ENCODE data around the gene KLHDC2.
"Not testable (repeated sequence)": the region's sequence is repeated elsewhere in the genome, so short reads cannot be mapped to it uniquely, and the experiment has no call there.

Gene KLHDC2

GRCh38 chr14:49767571-49768300 is at the start of gene KLHDC2:
TSS of gene KLHDC2 (plus strand) at chr14:49768153. CDS start at chr14:49768469, 316 bp downstream.
- peak; percentile 86 for DNase-seq

DNA sequence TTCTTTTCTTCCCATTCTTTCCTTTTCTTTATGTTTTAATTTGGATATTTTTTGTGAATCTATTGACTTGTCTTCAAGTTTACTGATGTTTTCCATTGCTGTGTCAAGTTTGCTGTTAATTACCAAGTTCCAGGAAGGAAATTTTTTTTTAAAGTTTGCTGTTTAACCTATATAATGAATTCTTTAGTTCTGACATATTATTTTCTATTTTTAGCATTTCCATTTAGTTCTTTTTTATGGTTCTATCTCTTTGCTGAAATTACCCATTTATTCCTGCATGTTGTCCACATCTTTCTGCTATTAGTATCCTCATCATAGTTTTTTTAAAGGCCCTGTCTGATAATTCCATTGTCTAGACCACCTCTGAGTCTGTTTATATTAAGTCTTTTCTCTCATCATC is 47.2 kb upstream of the KLHDC2 start:
- DNase-seq = no peak

DNA sequence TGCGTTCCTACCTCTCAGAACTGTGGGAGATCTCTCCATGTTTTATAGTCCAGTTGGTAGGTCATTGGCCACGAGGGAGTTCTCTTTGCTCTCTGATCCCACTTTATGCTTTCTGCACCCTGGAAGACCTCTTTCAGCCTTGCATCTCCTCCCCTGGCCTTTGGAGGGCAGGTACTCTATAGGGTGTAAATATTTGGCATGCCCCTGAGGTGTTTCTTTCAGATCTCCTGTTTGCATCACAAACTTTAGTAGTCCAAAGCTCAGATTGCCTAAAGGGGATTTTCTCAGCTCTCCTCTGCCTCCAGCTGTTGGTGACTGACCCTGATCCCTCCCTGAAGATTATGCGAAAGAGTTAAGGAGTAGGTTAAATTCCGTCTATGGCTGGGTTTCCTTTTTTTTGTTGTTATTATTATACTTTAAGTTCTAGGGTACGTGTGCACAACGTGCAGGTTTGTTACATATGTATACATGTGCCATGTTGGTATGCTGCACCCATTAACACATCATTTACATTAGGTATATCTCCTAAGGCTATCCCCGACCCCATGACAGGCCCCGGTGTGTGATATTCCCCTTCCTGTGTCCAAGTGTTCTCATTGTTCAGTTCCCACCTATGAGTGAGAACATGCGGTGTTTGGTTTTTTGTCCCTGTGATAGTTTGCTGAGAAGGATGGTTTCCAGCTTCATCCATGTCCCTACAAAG is 46.1 kb upstream of the KLHDC2 start:
- DNase-seq = not testable (repeated sequence)

DNA sequence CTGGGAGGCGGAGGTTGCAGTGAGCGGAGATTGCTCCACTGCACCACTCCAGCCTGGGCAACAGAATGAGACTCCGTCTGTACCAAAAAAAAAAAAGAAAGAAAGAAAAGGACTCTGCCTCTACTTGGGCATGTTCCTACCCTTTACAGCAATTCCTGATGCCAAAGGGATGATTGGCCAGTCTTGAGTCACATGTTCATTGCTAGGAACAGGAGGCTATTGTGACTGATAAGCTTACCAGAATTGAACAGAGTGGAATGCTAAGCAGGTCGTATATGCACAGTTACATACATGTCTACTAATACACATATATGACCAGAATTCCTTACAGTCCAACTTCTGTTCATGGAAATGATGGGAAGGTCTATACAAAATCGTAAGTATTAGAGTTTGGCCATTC is 40.8 kb upstream of the KLHDC2 start:
- no peak for DNase-seq

DNA sequence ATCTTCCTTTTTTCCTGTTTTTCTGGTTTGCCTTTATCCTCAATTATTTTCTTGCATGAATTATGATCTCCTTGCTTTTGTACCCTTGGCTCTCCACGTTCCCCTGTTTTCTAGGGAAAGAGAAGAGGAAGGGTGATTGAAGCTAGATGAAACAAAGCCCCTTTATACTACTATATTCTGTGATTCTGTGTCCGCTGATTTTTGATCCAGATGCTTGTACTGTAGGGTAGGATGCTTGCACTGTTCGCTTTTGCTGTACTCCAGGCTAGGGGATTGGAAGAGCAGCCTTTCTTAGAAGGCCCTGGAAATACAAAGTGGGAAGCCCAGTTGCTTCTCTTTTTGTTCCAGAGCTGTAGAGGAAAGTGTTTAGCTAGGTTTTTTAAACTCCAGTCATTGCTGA is 35.1 kb upstream of the KLHDC2 start:
- no peak for DNase-seq

DNA sequence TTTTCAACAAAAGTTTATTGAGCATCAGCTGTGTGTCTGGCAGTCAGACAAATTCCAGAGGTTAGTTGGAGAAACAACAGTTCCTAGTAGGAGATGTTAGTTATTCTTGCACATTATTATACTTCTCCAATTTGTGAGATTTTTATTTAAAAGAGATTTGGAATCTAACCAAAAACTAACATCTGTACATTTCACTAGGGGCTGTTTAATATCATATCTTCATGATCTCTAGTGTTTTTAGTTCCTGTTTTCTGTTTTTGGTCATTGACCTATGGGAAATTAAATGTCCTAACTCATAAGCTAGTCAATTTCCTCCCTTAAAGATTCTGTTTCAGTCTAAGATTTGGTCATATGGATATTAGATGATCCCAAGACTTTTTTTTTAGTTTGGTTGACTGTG is 34.1 kb upstream of the KLHDC2 start:
- DNase-seq = no peak

DNA sequence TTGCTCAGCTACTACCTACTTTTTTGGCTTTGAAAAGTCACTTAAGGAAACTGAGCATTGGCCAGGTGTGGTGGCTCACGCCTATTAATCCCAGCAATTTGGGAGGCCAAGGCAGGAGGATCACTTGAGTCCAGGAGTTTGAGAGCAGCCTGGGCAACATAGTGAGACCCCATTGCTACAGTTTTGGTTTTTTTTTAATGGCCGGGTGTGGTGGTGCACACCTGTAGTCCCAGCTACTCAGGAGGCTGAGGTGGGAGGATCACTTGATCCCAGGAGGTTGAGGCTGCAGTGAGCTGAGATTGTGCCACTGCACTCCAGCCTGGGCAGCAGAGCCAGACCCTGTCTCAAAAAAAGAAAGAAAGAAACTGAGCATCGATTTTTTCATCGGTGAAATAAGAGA is 32.3 kb upstream of the KLHDC2 start:
- DNase-seq = not testable (repeated sequence)

DNA sequence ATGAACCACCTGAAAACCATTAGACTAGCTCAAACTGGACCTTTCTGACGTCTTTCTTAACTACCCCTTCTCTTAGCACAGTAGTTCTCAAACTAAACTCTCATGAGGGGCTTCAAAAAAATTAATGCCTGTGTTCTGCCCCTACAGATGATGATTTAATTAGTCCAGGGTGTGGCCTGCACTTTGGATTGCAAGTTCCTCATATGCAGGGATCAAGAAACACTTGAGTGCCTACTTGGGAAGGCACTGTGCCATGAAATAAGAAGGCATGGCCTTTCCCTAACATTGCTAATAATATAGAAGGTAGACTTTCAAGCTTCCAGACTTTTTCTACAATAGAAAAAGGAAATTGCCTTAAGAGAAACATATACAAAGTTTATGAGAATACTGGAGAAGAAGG is 22.8 kb upstream of the KLHDC2 start:
- no peak for DNase-seq

GRCh38 chr14:49746476-49746875 is 21.5 kb upstream of the KLHDC2 start:
- DNase-seq = not testable (repeated sequence)

DNA sequence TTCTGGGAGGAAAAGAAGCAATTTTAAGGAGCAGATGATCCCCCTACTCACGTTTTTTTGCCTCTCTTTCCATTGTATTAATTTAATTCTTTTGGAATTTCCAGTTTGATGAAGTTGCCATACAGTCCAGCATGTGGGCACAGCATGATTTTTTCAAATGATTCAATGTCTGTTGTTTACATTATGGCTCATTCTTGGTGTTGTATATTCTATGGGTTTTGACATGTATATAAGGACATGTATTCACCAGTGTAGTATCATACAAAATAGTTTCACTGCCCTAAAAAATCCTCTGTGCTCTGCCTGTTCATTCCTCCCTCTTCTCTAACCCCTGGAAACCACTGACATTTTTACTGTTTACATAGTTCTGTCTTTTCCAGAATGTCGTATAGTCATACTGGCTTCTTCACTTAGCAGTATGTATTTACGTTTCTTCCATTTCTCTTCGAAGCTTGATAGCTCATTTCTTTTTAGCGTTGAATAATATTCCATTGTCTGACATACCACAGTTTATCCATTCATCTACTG is 13.3 kb upstream of the KLHDC2 start:
- no peak for DNase-seq

DNA sequence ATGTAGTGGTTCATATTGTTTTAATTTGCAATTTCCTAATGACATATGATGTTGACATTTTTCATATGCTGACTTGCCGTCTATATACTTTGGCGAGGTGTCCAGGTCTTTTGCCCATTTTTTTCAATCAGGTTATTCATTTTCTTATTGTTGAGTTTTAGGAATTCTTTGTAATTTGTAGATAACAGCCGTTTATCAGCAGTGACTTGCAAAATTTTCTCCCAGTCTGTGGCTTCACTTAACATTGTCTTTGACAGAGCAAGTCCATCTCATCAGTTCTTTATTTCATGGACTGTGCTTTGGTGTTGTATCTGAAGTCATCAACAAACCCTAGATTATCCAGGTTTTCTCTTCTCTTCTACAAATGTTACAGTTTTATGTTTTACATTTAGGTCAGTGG is 12.6 kb upstream of the KLHDC2 start:
- no peak for DNase-seq

DNA sequence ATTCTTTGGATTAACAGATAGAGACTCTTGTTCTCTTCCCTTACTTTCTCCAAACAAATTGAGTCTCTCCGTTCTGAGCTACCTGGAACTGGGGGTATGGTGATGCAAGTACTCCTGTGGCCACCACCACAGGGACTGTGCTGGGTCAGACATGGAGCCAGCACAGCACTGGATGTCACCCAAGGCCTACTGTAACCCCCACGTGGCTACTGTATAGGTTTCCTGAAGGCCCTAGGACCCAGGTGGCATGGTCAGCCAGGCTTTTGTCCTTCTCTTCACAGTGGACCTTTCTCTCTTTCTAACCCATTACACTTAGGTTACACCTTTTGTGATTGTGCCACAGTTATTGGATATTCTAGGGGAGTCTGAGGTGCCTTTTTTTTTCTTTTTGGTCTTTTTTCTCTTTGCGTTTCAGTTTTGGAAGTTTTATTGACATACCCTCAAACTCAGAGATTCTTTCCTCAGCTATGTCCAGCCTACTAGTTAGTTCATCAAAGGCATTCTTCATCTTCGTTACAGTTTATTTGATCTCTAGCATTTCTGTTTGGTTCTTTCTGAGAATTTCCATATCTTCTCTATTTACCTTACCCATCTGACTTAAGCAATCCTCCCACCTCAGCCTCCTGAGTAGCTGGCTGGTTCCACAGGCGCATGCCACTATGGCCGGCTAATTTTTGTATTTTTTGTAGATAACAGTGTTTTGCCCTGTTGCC is 6.0 kb upstream of the KLHDC2 start:
- no peak for DNase-seq

- no peak for DNase-seq
Observed at GRCh38 chr14:49766839-49767238, 1.1 kb upstream of the KLHDC2 start.

DNA sequence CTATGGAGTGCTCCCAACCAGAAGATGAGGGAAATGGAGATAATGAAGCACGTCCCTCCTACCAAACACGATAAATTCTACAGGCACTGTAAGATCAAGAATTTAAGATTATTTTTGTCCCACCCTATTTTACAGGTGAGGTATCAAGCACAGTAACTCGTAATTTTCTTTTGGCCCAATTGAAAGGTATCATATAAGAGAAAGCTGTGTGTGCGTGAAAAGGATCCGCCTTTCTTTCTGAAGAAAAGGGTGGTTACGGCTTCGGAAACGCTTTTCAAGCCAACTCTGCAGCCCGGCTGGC is 733 bp upstream of the KLHDC2 start:
- DNase-seq = no peak

DNA sequence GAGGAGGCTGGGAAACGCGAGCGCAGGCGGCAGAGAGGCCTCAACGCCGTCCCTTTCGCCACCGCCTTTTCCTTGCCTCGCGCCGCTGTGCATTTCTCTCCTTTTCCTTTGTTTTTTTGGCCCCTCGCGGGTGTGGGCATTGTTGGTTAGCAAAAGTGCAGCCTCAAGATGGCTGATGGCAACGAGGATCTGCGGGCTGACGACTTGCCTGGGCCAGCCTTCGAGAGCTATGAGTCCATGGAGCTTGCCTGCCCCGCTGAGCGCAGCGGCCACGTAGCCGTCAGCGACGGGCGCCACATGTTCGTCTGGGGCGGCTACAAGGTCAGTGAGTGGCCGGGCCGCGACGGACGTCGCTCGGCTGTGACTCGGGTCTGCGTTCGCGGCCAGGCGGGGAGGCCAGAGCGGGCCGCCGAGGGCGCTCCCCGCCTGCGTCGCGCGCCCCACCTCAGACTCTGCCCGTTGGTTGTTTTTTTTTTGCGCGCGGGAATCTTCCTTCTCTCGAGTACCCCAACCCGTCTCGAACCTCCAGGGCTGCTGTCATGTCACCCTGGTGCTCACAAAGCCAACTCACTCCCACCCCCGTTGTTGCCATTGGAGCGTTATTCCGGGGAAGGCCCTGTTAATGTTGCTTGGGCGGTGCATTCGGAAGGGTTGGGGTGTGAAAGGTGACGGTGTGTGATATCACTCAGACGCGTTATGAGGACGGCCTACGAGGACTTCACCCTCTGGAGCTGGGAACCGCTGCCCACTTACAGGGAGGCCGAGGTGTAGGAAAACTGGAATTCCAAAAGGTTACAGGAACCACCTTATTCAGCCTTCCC is 558 bp downstream of the KLHDC2 start:
- peak; percentile 37 for DNase-seq

DNA sequence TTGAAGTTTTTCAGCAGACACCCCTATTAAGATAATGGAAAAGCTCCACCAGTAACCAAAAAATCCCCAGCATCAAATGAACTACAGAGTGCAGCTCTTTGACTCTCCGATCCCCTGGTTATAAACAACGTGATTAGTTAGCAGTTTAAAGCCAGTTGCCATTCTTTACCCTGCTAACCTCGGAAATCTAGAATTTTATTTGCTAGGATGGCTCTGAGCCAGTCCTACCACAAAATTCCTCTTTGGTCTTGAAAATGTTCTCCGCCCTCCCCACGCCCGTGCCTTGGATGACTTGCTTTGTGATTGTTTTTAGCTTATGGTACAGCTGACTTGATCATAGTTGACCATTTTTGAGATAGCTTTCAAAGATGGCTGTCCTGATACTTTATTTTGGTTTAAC is 1.2 kb downstream of the KLHDC2 start:
- peak; percentile 49 for DNase-seq

DNA sequence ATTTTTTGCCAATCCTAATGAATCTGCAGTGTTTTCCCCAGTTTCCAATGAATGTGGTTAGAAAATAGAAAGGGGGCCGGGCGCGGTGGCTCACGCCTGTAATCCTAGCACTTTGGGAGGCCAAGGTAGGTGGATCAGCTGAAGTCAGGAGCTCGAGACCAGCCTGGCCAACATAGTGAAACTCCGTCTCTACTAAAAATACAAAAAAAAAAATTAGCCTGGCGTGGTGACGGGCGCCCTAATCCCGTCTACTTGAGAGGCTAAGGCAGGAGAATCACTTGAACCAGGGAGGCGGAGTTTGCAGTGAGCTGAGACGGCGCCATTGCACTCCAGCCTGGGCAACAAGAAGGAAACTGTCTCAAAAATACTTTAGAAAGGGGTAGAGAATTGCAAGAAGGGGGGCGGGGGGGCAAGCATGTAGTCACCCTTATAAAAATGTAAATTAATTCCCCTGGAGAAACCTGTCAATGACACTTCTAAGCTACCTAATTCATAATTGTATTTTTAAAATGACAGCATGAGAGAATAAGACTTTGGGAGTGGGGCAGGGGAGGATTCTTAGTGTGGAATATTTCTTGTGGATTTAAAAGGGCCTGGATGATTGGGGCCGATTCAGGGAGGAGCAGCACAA is 1.7 kb downstream of the KLHDC2 start:
- DNase-seq = no peak

DNA sequence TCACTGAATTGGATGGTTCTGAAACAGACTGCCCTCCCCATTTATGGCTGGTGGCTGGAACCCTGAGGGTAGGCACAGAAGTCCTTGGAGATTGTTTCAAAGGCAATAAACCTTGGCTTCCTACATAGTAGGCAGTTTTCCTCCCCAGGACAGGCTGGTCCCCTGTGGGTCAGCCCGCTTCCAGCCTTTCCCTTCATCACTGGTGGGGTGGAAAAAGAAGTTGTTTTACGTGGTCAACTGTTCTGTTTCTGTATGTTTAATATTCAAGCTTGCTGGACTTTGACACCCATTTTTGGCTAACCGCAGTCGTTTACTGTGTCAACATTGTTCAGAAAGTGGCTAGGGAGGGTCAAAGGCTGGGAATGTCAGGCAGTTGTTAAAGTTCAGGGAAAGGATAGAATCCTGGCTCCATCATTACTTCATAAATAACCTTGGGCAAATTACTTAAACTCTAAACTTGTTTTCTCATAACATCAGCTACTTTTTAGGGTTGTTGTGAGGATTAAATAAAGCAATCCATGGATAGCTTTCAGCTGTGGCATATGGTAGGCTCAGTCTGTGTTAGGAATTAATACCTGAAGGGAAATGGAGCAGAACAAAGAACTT is 2.4 kb downstream of the KLHDC2 start:
- DNase-seq = no peak

DNA sequence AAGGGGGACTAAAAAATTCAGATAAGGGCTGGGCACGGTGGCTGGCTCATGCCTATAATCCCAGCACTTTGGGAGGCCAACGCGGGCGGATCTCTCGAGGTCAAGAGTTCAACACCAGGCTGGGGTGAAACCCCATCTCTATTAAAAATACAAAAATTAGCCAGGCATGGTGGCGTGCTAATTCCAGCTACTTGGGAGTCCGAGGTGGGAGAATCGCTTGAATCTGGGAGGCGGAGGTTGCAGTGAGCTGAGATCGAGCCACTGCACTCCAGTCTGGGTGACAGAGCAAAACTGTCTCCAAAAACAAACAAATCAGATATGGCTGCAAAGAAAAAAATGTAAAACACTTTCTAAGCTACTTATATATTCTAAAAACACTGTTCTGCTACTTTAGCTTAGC is 3.7 kb downstream of the KLHDC2 start:
- not testable (repeated sequence) for DNase-seq

DNA sequence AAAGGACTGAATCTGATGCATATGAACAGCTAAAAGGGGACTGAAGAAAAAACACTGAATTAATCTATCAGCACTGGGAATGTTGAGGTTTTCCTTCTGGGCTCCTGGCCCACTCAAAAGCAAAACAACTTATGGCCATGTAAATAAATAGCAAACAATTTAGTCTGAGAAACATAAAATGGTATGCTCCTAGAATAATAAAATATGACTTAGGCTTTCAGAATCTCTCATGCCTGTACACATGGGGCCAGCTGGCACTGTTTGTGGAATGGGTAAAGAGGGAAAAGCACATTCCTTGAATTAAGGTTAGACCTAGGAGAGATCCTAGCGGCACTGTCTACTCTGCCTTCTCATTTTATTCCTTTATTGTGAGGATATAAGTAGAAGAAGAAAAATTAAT is 6.2 kb downstream of the KLHDC2 start:
- DNase-seq = no peak

DNA sequence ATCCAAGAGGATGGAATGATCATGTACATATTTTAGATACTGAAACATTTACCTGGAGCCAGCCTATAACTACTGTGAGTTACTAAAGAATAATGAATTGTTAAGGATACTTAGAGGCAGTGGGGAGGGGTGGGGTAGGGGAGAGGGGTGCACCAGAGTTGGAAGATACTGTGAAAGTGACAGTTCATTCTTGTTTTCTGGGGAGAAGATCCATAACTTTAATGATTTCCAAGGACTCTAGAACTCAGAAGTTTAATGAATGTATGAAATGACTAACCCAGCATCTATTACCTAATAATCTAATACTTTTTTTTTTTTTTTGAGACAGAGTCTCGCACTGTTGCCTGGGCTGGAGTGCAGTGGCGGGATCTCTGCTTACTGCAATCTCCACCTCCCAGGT is 10.5 kb downstream of the KLHDC2 start:
- no peak for DNase-seq

GRCh38 chr14:49781040-49781439 is 13.1 kb downstream of the KLHDC2 start:
- DNase-seq = not testable (repeated sequence)

All from fibroblast of upper back skin (primary cell).